Neural crest cell (in vitro differentiated cells): Measurements from ENCODE around the gene SCYL1. TPM values are rescaled to one million over a fixed set of nuclear protein-coding genes. Genes with fewer than 3 reads are reported as not detected.
"Not testable (repeated sequence)": the region's sequence is repeated elsewhere in the genome, so short reads cannot be mapped to it uniquely, and the experiment has no call there.

Experiments used
- DNase-seq: peaks from one replicate; pipeline ENCODE4 v3.0.0; 2021; ENCODE audit warnings: low read depth, mixed read lengths, low spot score
- H3K27ac Mint-ChIP-seq: one replicate; pipeline ENCODE4 v1.8.0; 2021; ENCODE audit warnings: mild to moderate bottlenecking, mixed read lengths; ENCODE audit not compliant: unreplicated experiment
- H3K27me3 Mint-ChIP-seq: 2 replicates; pipeline ENCODE4 v1.8.0; 2021; ENCODE audit warnings: low read depth, mild to moderate bottlenecking, mixed read lengths
- H3K36me3 Mint-ChIP-seq: 2 replicates; pipeline ENCODE4 v1.8.0; 2021; ENCODE audit warnings: low read depth, mild to moderate bottlenecking, mixed read lengths
- H3K4me1 Mint-ChIP-seq: 2 replicates; pipeline ENCODE4 v1.8.0; 2021; ENCODE audit warnings: mixed read lengths
- H3K4me3 Mint-ChIP-seq: one replicate; pipeline ENCODE4 v1.8.0; 2021; ENCODE audit warnings: mild to moderate bottlenecking, mixed read lengths
- H3K9me3 Mint-ChIP-seq: 2 replicates; pipeline ENCODE4 v1.8.0; 2021; ENCODE audit warnings: mixed read lengths
- total RNA-seq: library from RNA; stranded (reverse); gene quantifications from 2 replicates; pipeline ENCODE4 v1.2.1, GENCODE V29; 2021
- TF ChIP-seq, protein P1 (sequence below): fragments of 200-600 bp; sonication (generic); conservative IDR thresholded peaks from 2 replicates; pipeline ENCODE4 v1.5.0; 2021; ENCODE audit warnings: antibody characterized with exemption, mild to moderate bottlenecking

The SCYL1 gene
- total RNA-seq, 1 donor from 2014 or later = 68.8 TPM

DNA sequence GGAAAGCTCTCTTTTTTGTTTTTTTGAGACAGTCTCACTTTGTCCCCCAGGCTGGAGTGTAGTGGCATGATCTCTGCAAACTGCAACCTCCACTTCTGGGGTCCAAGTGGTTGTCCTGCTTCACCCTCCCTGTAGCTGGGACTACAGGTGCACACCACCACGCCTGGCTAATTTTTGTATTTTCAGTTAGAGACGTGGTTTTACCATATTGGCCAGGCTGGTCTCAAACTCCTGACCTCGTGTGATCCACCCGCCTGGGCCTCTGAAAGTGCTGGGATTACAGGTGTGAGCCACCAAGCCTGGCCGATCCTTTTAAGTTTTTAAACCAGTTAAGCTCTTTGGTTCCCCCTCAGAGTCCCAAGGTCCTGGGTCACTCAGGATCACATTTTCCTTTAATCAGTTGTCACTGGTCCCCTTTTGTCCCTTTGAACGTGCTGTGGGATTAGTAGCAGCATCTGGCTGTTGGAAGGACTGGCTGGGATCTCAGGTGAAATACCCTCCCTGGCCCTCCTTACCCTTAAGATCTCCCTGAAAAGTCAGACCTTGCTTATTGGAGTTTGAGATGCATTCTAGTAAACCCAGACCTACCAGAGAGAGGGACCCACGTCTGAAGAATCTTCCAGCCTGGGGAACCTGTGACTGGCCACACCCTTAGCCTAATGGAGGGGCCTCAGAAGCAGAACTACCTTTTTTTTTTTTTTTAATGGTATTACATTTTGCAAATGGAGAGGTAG, 17.9 kb upstream of the SCYL1 start:
- Mint-ChIP-seq H3K27ac (peak overlapping the region; percentile 65), H3K27me3 (peaks cover 70% of the 10 kb centered on the region), H3K4me1 (peaks cover 71% of the 10 kb centered on the region), H3K4me3 (no peak overlapping the region), H3K9me3 (no peaks in the 10 kb centered on the region), H3K36me3 (peaks cover 46% of the 10 kb centered on the region)
- peak; percentile 23 for DNase-seq
- TF ChIP-seq, protein P1, sequence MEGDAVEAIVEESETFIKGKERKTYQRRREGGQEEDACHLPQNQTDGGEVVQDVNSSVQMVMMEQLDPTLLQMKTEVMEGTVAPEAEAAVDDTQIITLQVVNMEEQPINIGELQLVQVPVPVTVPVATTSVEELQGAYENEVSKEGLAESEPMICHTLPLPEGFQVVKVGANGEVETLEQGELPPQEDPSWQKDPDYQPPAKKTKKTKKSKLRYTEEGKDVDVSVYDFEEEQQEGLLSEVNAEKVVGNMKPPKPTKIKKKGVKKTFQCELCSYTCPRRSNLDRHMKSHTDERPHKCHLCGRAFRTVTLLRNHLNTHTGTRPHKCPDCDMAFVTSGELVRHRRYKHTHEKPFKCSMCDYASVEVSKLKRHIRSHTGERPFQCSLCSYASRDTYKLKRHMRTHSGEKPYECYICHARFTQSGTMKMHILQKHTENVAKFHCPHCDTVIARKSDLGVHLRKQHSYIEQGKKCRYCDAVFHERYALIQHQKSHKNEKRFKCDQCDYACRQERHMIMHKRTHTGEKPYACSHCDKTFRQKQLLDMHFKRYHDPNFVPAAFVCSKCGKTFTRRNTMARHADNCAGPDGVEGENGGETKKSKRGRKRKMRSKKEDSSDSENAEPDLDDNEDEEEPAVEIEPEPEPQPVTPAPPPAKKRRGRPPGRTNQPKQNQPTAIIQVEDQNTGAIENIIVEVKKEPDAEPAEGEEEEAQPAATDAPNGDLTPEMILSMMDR = no peak

DNA sequence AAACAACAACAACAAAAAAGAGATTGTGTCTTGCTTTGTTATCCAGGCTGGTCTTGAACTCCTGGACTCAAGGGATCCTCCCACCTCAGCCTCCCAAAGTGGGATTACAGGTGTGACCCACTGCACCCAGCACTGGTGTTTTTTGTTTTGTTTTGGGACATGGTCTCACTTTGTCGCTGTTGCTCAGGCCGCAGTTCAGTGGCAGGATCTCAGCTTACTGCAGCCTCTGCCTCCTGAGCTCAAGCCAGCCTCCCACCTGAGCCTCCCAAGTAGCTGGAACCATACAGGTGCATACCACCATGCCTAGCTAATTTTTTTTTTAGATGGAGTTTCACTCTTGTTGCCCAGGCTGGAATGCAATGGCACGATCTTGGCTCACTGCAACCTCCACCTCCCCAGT, 12.6 kb upstream of the SCYL1 start:
- not testable (repeated sequence) for H3K4me3 Mint-ChIP-seq, H3K9me3 Mint-ChIP-seq, H3K36me3 Mint-ChIP-seq, DNase-seq, H3K27ac Mint-ChIP-seq
- H3K4me1 Mint-ChIP-seq = peaks cover 22% of the 10 kb centered on the region
- peaks cover 33% of the 10 kb centered on the region for H3K27me3 Mint-ChIP-seq

DNA sequence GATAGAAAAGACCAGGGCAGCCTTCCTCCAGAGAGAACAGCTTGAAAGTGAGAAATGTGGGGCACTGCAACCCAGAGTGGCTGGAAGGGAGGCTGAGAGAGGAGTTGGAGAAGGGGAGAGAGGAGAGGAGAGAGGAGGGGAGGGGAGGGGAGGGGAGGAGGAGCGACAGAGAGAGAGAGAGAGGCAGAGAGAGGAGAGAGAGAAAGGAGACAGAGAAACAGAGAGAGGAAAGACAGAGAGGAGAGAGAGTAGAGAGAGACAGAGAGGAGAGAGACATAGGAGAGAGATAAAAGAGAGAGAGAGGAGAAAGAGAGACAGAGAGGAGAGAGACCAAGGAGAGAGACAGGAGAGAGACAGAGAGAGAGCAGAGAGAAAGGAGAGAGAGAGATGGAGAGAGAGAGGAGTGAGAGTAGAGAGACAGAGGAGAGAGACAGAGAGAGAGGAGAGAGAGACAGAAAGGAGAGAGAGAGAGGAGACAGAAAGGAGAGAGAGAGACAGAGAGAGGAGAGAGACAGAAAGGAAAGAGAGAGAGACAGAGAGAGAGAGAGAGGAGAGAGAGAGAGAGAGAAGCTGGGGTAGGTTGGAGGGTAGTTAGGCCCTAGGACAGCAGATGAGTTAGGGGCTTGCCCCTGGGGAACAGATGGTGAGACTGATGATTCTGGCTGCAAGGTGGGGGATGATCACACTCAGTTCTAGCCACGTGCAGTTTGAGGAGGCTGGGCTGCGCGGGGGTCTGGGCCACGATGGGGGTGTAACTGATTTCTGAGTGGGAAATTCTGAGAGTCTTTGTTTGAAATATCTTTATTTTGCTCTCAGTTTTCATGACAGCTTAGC, 8.5 kb upstream of the SCYL1 start:
- TF ChIP-seq, protein P1 = no peak
- Mint-ChIP-seq H3K36me3 (no peaks in the 10 kb centered on the region), H3K27ac (no peak overlapping the region), H3K27me3 (no peaks in the 10 kb centered on the region), H3K9me3 (no peaks in the 10 kb centered on the region), H3K4me1 (no peaks in the 10 kb centered on the region), H3K4me3 (no peak overlapping the region)
- DNase-seq = no peak

DNA sequence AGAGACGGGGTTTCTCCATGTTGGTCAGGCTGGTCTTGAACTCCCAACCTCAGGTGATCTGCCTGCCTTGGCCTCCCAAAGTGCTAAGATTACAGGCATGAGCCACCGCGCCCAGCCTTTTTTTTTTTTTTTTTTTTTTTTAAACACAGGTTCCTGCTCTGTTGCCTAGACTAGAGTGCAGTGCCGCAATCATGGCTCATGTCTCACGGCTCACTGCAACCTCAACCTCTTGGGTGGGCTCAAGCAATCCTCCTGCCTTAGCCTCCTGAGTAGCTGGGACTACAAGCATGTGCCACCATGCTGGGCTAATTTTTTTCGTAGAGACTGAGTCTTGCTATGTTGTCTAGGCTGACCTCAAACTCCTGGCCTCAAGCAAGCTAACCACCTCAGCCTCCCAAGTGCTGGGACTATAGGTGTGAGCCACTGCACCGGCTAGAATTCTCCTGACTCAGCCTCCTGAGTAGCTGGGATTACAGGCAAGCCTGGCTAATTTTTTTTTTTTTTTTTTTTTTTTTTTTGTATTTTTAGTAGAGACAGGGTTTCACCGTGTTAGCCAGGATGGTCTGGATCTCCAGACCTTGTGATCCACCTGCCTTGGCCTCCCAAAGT, 5.8 kb upstream of the SCYL1 start:
- H3K36me3 Mint-ChIP-seq, H3K27ac Mint-ChIP-seq, H3K4me3 Mint-ChIP-seq, H3K27me3 Mint-ChIP-seq, H3K9me3 Mint-ChIP-seq, DNase-seq: not testable (repeated sequence)
- peaks cover 13% of the 10 kb centered on the region for H3K4me1 Mint-ChIP-seq

DNA sequence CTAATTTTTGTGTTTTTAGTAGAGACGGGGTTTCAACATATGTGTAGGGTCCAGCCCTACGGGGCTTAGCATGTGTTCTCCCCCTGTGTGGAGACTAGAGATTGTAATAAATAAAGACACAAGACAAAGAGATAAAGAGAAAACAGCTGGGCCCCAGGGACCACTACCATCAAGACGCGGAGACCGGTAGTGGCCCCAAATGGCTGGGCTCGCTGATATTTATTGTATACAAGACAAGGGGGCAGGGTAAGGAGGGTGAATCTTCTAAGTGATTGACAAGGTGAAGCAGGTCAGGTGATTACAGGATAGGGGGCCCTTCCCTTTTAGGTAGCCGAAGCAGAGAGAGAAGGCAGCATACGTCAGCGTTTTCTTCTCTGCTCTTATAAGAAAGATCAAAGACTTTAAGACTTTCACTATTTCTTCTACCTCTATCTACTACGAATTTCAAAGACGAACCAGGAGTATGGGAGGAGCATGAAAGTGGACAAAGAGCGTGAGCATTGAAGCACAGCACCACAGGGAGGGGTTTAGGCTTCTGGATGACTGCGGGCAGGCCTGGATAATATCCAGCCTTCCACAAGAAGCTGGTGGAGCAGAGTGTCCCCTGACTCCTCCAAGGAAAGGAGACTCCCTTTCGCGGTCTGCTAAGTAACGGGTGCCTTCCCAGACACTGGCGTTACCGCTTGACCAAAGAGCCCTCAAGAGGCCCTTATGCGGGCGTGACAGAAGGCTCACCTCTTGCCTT, 2.9 kb upstream of the SCYL1 start:
- H3K4me3 Mint-ChIP-seq = peak overlapping the region; percentile 47
- H3K27ac Mint-ChIP-seq, DNase-seq, H3K27me3 Mint-ChIP-seq, H3K9me3 Mint-ChIP-seq, H3K36me3 Mint-ChIP-seq: not testable (repeated sequence)
- peaks cover 25% of the 10 kb centered on the region for H3K4me1 Mint-ChIP-seq

DNA sequence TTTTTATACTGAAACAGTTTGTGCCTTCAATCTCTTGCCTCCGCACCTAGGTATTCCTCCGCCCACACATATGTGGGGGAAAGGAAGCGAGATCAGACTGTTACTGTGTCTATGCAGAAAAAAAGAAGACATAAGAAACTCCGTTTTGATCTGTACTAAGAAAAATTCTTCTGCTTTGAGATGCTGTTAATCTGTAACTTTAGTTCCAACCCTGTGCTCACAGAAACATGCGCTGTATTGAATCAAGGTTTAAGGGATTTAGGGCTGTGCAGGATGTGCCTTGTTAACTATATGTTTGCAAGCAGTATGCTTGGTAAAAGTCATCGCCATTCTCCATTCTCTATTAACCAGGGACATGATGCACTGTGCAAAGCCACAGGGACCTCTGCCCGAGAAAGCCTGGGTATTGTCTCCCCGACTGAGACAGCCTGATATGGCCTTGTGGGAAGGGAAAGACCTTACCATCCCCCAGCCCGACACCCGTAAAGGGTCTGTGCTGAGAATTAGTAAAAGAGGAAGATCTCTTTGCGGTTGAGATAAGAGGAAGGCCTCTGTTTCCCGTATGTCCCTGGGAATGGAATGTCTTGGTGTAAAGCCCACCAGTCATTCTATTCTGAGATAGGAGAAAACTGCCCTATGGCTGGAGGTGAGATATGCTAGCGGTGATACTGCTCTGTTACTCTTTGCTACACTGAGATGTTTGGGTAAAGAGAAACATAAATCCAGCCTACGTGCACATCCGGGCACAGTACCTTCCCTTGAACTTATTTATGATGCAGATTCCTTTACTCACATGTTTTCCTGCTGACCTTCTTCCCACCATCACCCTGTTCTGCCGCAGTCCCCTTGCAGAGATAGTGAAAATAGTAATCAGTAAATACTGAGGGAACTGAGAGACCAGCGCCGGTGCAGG, 1.9 kb upstream of the SCYL1 start:
- Mint-ChIP-seq H3K4me1 (peaks cover 25% of the 10 kb centered on the region), H3K4me3 (peak overlapping the region; percentile 62)
- not testable (repeated sequence) for H3K36me3 Mint-ChIP-seq, DNase-seq, H3K27me3 Mint-ChIP-seq, H3K27ac Mint-ChIP-seq, H3K9me3 Mint-ChIP-seq

DNA sequence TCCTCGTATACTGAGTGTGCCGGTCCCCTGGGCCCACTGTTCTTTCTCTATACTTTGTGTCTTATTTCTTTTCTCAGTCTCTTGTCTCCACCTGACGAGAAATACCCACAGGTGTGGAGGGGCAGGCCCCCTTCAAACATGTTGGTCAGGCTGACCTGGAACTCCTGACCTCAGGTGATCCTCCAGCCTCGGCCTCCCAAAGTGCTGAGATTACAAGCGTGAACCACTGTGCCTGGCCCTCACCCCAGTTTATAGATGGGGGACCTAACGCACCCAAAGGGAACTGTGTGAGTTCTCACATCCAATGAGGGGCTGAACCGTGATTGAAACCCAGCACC, 1.3 kb upstream of the SCYL1 start:
- Mint-ChIP-seq H3K4me1 (peaks cover 26% of the 10 kb centered on the region), H3K4me3 (peak overlapping the region; percentile 62)
- DNase-seq, H3K27me3 Mint-ChIP-seq, H3K27ac Mint-ChIP-seq, H3K36me3 Mint-ChIP-seq, H3K9me3 Mint-ChIP-seq: not testable (repeated sequence)
